GM12878 (cell line): ENCODE measurements around the gene KCNA3. TPM values are rescaled to one million over a fixed set of nuclear protein-coding genes. Genes with fewer than 3 reads are reported as not detected.

Experiments
- ATAC-seq: fragments of 200-7000 bp; cut with Tn5 transposase; 3 replicates; pipeline ENCODE4 v1.9.1; 2020; ENCODE audit warnings: mild to moderate bottlenecking, moderate library complexity
- BruUV-seq: library from RNA; stranded (reverse); fragments of 400-500 nt; replicated peaks from 2 replicates; lab custom pipeline; 2021; lab: Mats Ljungman, UMichigan
- CTCF ChIA-PET: fragments of 300-600 bp; sonication (Branson Sonifier 250); formaldehyde crosslinking; extraction: SDS; loops from one replicate; lab custom pipeline; 2021; ENCODE audit warnings: inconsistent platforms; lab: Yijun Ruan, JAX
- POLR2A ChIA-PET: fragments of 350-600 bp; formaldehyde crosslinking; extraction: SDS; loops from one replicate; lab custom pipeline; 2021; ENCODE audit warnings: inconsistent platforms; lab: Charles Lee
- RAD21 ChIA-PET: fragments of 300-600 bp; sonication (Branson Sonifier 250); formaldehyde crosslinking; loops from one replicate; lab custom pipeline; 2023; ENCODE audit warnings: antibody characterized with exemption; ENCODE audit not compliant: unreplicated experiment; lab: Charles Lee
- SMC1A ChIA-PET: fragments of 300-600 bp; sonication (Branson Sonifier 250); formaldehyde crosslinking; loops from one replicate; lab custom pipeline; 2023; ENCODE audit not compliant: unreplicated experiment, uncharacterized antibody; lab: Charles Lee
- DNase-seq: peaks from one replicate; pipeline ENCODE4 v3.0.0-alpha.2; 2011; ENCODE audit warnings: low read depth, low spot score
- FAIRE-seq: peaks from 3 replicates; lab custom pipeline; 2011; peaks lifted over from hg19 to GRCh38; lab: Jason Lieb, UNC
- H2AFZ ChIP-seq: 2 replicates; pipeline ENCODE4 v1.6.0; 2011; ENCODE audit warnings: low read depth, low read length, control low read depth; ENCODE audit not compliant: control insufficient read depth
- H3K27ac ChIP-seq: 2 replicates; pipeline ENCODE4 v1.5.1; 2011; ENCODE audit warnings: control low read depth; ENCODE audit not compliant: control insufficient read depth, insufficient read depth
- H3K27me3 ChIP-seq, 2 experiments: replicated peaks in 1 of 2; 2 replicates each; pipeline versions ENCODE4 v1.6.0 to v1.6.1; 2011; ENCODE audit warnings: low read length in 1 of 2; ENCODE audit not compliant: control insufficient read depth in 2 of 2, insufficient read depth in 2 of 2
- H3K36me3 ChIP-seq, 2 experiments: 2 replicates each; pipeline ENCODE4 v1.5.1; 2011; ENCODE audit warnings: low read length in 1 of 2; ENCODE audit not compliant: control insufficient read depth in 2 of 2, insufficient read depth in 2 of 2
- H3K4me1 ChIP-seq: 2 replicates; pipeline ENCODE4 v1.6.1; 2011; ENCODE audit warnings: mild to moderate bottlenecking, low read length, moderate library complexity, mixed read lengths; ENCODE audit not compliant: control insufficient read depth, insufficient read depth
- H3K4me2 ChIP-seq: 2 replicates; pipeline ENCODE4 v1.6.0; 2011; ENCODE audit warnings: control low read depth; ENCODE audit not compliant: control insufficient read depth, insufficient read depth
- H3K4me3 ChIP-seq: fragments of 200-600 bp; sonication (generic); 2 replicates; pipeline ENCODE4 v1.5.1; 2016
- H3K79me2 ChIP-seq: 2 replicates; pipeline ENCODE4 v1.6.0; 2011; ENCODE audit warnings: low read length; ENCODE audit not compliant: control insufficient read depth, insufficient read depth
- H3K9ac ChIP-seq: 2 replicates; pipeline ENCODE4 v1.8.0; 2011; ENCODE audit warnings: low read length, control low read depth, mixed read lengths; ENCODE audit not compliant: control insufficient read depth, insufficient read depth
- H3K9me3 ChIP-seq: replicated peaks from 3 replicates; pipeline ENCODE4 v1.5.1; 2011; ENCODE audit warnings: mild to moderate bottlenecking, low read length; ENCODE audit not compliant: control insufficient read depth, insufficient read depth
- H4K20me1 ChIP-seq: 2 replicates; pipeline ENCODE4 v1.6.0; 2011; ENCODE audit not compliant: control insufficient read depth, insufficient read depth
- BRCA1 ChIP-seq: IDR thresholded peaks from 2 replicates; pipeline ENCODE4 v1.6.1; 2011; ENCODE audit warnings: low read depth, low read length, improper control_type of control experiment
- CBX5 ChIP-seq: sonication (generic); IDR thresholded peaks from 2 replicates; pipeline ENCODE4 v1.6.1; 2016; ENCODE audit warnings: low read depth, moderate library complexity, mild to moderate bottlenecking, inconsistent platforms
- CEBPB ChIP-seq, 2 experiments: fragments of 150-350 bp in 1 of 2; IDR thresholded peaks; 2 replicates each; pipeline ENCODE4 v1.6.1; 2012 to 2014; ENCODE audit warnings: low read depth in 2 of 2, low read length in 2 of 2, borderline replicate concordance in 1 of 2, inconsistent platforms in 1 of 2
- ESRRA ChIP-seq: IDR thresholded peaks from 2 replicates; pipeline ENCODE4 v1.6.1; 2012; ENCODE audit warnings: mild to moderate bottlenecking, low read length, improper control_type of control experiment
- MYB ChIP-seq: fragments of 150-350 bp; IDR thresholded peaks from 2 replicates; pipeline ENCODE4 v1.6.1; 2014; ENCODE audit warnings: mild to moderate bottlenecking, low read depth, low read length, borderline replicate concordance
- NR2C2 ChIP-seq: IDR thresholded peaks from 2 replicates; pipeline ENCODE4 v1.6.1; 2011; ENCODE audit warnings: borderline replicate concordance, low read depth; ENCODE audit not compliant: control insufficient read depth, insufficient read length
- POLR2A ChIP-seq: IDR thresholded peaks from 2 replicates; pipeline ENCODE4 v1.6.1; 2011; ENCODE audit warnings: low read depth, mild to moderate bottlenecking, low read length
- RB1 ChIP-seq: fragments of 450-650 bp; formaldehyde crosslinking; IDR thresholded peaks from 2 replicates; pipeline ENCODE4 v1.6.1; 2017; ENCODE audit warnings: mild to moderate bottlenecking, borderline replicate concordance
- ZNF24 ChIP-seq: fragments of 450-650 bp; IDR thresholded peaks from 2 replicates; pipeline ENCODE4 v1.6.1; 2017; ENCODE audit warnings: antibody characterized with exemption, mild to moderate bottlenecking
- WGBS: methylation state at CpG from one replicate; pipeline ENCODE4 v1.1.6; 2016; ENCODE audit warnings: low lambda C conversion rate; ENCODE audit not compliant: insufficient replicate concordance, insufficient coverage; ENCODE audit errors: missing lambda C conversion rate; 5-methylcytosine and 5-hydroxymethylcytosine counted together
- in situ Hi-C: fragments of 300-500 bp; cut with MboI; formaldehyde crosslinking; loops from 9 replicates; pipeline ENCODE4 v1.14.3; 2018; ENCODE audit warnings: mixed read lengths
- intact Hi-C: fragments of 100-400 bp; cut with micrococcal nuclease; formaldehyde crosslinking; loops from one replicate; pipeline ENCODE4 v1.14.2; 2022; ENCODE audit not compliant: unreplicated experiment
- polyA plus RNA-seq, 11 experiments: library from polyadenylated mRNA; depleted of rRNA in 4 of 11; unstranded in 6 of 11; stranded (reverse) in 5 of 11; fragments of >200 nt; fragmentation: Nextera tagmentation in 4 of 11; fragmentation: Illumina TruSeq in 1 of 11; extraction: Ambion mirVana in 4 of 11; extraction: Trizol in 1 of 11; gene quantifications; 1 replicate in 1 of 11; 2 replicates in 10 of 11; pipeline versions ENCODE4 v1.2.1 to v1.2.3, GENCODE V29; 2011 to 2016; ENCODE audit warnings: inconsistent platforms in 2 of 11, missing spikeins in 2 of 11, low read depth in 1 of 11
- total RNA-seq, 4 experiments: library from RNA; depleted of rRNA in 3 of 4; stranded (reverse); fragments of >200 nt in 3 of 4; fragmentation: Illumina TruSeq in 1 of 4; extraction: Trizol in 1 of 4; gene quantifications; 2 replicates each; pipeline versions ENCODE4 v1.2.1 to v1.2.3, GENCODE V29; 2013 to 2021
- TF ChIP-seq, protein P1 (sequence below): IDR thresholded peaks from 2 replicates; pipeline ENCODE4 v1.6.1; 2012; ENCODE audit warnings: low read length, inconsistent platforms
- TF ChIP-seq, protein P2 (sequence below): IDR thresholded peaks from 2 replicates; pipeline ENCODE4 v1.6.1; 2011; ENCODE audit warnings: borderline replicate concordance, low read depth, mild to moderate bottlenecking, moderate library complexity, mixed read lengths, low read length; ENCODE audit not compliant: insufficient read depth; ENCODE audit errors: extremely low read length
- TF ChIP-seq, protein P3 (sequence below): IDR thresholded peaks from 2 replicates; pipeline ENCODE4 v1.6.1; 2011; ENCODE audit warnings: low read depth, mild to moderate bottlenecking, low read length, moderate library complexity, borderline replicate concordance; ENCODE audit errors: extremely low read depth
- TF ChIP-seq, protein P4 (sequence below): fragments of 450-650 bp; IDR thresholded peaks from 2 replicates; pipeline ENCODE4 v1.6.1; 2017; ENCODE audit warnings: antibody characterized with exemption, mild to moderate bottlenecking, moderate library complexity
- TF ChIP-seq, protein P5 (sequence below): fragments of 450-650 bp; IDR thresholded peaks from 2 replicates; pipeline ENCODE4 v1.6.1; 2016; ENCODE audit warnings: mild to moderate bottlenecking, moderate library complexity, borderline replicate concordance

The KCNA3 gene
- total and polyA plus RNA-seq, 10 of the 15 experiments (the other 5 are each of a cell fraction or from before 2014, with no cell fraction given): 0.10 to 3.3 (median 1.7) TPM

DNA sequence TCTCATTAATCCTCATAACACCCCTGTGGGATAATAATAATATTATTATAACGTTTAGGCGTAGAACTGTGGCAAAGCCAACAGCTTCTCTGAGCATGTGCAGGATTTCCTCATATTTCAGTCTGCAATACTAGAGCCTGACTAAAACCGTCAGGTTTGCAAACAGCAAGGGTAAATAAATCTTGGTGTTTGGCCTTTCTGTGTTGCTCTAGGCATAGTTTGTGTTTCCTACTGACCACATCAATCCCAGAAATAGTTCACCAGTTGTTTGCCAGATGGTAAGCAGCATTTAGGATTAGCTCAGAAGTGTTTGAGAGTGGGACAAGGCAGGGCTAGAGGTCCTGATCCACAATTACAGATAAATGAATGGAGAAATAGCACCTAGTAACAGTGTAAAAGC, 2.8 kb upstream of the KCNA3 start:
- intact Hi-C loops (no loop called here), in situ Hi-C loops (no loop called here)
- POLR2A ChIA-PET: interaction anchor here (0.6 kb wide), 1 partner anchor 21 kb away, joined by 3 read pairs; no protein-coding TSS in a partner anchor
- Histone ChIP-seq H3K79me2 (peaks cover 6% of the 10 kb centered on the region), H3K9ac (no peak overlapping the region), H2AFZ (no peak overlapping the region), H3K27ac (no peak overlapping the region), H3K36me3 (no peaks in the 10 kb centered on the region), H3K4me3 (no peak overlapping the region), H3K27me3 (peaks cover 0 to 4% of the 10 kb centered on the region in 2 experiments; a peak in 2 of 4 replicates), H3K4me2 (no peak overlapping the region), H4K20me1 (no peaks in the 10 kb centered on the region), H3K4me1 (peaks cover 18% of the 10 kb centered on the region), H3K9me3 (no peaks in the 10 kb centered on the region; the same call in 2 of the 3 replicates)
- ATAC-seq: no peak
- SMC1A ChIA-PET: interaction anchor here (1.0 to 1.9 kb wide), 5 partner anchors 9 to 40 kb away, joined by 3 to 6 read pairs (median 4); no protein-coding TSS in a partner anchor
- no TSS peak for BruUV-seq
- CTCF ChIA-PET: interaction anchor here (0.8 to 1.9 kb wide), 4 partner anchors 44 to 693 kb away, joined by 3 to 11 read pairs (median 5); partner anchors contain the start of gene AHCYL1
- RAD21 ChIA-PET: no interaction called here
- WGBS: 67% methylated on average over 3 of the region's 3 CpGs
- DNase-seq: no peak
- FAIRE-seq: no peak
- TF ChIP-seq NR2C2 (no peak), POLR2A (no peak), BRCA1 (no peak), CEBPB (IDR thresholded peaks at IDR 0.05; ENCODE audit: borderline replicate concordance in 1 of 2, low read depth in 2 of 2, low read length in 2 of 2) (no peak), MYB (no peak), CBX5 (no peak), RB1 (no peak), ESRRA (no peak), ZNF24 (no peak)
- TF ChIP-seq, protein P1, sequence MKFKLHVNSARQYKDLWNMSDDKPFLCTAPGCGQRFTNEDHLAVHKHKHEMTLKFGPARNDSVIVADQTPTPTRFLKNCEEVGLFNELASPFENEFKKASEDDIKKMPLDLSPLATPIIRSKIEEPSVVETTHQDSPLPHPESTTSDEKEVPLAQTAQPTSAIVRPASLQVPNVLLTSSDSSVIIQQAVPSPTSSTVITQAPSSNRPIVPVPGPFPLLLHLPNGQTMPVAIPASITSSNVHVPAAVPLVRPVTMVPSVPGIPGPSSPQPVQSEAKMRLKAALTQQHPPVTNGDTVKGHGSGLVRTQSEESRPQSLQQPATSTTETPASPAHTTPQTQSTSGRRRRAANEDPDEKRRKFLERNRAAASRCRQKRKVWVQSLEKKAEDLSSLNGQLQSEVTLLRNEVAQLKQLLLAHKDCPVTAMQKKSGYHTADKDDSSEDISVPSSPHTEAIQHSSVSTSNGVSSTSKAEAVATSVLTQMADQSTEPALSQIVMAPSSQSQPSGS: no peak
- TF ChIP-seq, protein P2, sequence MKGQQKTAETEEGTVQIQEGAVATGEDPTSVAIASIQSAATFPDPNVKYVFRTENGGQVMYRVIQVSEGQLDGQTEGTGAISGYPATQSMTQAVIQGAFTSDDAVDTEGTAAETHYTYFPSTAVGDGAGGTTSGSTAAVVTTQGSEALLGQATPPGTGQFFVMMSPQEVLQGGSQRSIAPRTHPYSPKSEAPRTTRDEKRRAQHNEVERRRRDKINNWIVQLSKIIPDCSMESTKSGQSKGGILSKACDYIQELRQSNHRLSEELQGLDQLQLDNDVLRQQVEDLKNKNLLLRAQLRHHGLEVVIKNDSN: no peak
- TF ChIP-seq, protein P3, sequence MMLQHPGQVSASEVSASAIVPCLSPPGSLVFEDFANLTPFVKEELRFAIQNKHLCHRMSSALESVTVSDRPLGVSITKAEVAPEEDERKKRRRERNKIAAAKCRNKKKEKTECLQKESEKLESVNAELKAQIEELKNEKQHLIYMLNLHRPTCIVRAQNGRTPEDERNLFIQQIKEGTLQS: no peak
- TF ChIP-seq, protein P4, sequence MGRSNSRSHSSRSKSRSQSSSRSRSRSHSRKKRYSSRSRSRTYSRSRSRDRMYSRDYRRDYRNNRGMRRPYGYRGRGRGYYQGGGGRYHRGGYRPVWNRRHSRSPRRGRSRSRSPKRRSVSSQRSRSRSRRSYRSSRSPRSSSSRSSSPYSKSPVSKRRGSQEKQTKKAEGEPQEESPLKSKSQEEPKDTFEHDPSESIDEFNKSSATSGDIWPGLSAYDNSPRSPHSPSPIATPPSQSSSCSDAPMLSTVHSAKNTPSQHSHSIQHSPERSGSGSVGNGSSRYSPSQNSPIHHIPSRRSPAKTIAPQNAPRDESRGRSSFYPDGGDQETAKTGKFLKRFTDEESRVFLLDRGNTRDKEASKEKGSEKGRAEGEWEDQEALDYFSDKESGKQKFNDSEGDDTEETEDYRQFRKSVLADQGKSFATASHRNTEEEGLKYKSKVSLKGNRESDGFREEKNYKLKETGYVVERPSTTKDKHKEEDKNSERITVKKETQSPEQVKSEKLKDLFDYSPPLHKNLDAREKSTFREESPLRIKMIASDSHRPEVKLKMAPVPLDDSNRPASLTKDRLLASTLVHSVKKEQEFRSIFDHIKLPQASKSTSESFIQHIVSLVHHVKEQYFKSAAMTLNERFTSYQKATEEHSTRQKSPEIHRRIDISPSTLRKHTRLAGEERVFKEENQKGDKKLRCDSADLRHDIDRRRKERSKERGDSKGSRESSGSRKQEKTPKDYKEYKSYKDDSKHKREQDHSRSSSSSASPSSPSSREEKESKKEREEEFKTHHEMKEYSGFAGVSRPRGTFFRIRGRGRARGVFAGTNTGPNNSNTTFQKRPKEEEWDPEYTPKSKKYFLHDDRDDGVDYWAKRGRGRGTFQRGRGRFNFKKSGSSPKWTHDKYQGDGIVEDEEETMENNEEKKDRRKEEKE: no peak
- TF ChIP-seq, protein P5, sequence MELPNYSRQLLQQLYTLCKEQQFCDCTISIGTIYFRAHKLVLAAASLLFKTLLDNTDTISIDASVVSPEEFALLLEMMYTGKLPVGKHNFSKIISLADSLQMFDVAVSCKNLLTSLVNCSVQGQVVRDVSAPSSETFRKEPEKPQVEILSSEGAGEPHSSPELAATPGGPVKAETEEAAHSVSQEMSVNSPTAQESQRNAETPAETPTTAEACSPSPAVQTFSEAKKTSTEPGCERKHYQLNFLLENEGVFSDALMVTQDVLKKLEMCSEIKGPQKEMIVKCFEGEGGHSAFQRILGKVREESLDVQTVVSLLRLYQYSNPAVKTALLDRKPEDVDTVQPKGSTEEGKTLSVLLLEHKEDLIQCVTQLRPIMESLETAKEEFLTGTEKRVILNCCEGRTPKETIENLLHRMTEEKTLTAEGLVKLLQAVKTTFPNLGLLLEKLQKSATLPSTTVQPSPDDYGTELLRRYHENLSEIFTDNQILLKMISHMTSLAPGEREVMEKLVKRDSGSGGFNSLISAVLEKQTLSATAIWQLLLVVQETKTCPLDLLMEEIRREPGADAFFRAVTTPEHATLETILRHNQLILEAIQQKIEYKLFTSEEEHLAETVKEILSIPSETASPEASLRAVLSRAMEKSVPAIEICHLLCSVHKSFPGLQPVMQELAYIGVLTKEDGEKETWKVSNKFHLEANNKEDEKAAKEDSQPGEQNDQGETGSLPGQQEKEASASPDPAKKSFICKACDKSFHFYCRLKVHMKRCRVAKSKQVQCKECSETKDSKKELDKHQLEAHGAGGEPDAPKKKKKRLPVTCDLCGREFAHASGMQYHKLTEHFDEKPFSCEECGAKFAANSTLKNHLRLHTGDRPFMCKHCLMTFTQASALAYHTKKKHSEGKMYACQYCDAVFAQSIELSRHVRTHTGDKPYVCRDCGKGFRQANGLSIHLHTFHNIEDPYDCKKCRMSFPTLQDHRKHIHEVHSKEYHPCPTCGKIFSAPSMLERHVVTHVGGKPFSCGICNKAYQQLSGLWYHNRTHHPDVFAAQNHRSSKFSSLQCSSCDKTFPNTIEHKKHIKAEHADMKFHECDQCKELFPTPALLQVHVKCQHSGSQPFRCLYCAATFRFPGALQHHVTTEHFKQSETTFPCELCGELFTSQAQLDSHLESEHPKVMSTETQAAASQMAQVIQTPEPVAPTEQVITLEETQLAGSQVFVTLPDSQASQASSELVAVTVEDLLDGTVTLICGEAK: no peak
